Measurements from ENCODE around the gene MEAK7.

DNA sequence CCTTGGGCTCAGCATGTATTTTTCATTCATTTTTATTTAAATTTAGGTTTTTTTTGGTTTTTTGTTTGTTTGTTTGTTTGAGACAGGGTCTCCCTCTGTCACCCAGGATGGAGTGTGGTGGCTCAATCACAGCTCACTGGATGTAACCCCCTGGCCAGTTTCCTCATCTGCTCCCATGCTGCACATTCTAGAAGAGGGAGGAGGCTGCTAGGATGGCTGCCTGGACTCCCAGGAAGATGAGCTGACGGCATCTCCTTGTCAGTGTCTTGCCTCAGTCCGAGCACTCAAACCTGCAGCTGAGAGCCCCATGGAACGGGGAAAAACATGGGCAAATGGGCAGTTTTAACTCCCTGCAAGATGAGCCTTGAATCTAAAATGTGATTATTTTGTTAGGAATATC lies 7.5 kb downstream of the MEAK7 start:
- TF ChIP-seq CREB1 (IDR thresholded peaks at IDR 0.05; ENCODE audit: low read depth) (no peak), ZBTB7A (IDR thresholded peaks at IDR 0.05; ENCODE audit: low read depth) (no peak), CEBPB (IDR thresholded peaks at IDR 0.05) (no peak), FOXM1 (IDR thresholded peaks at IDR 0.05; ENCODE audit: borderline replicate concordance, low read depth) (no peak), TAF1 (IDR thresholded peaks at IDR 0.05; ENCODE audit: low read depth) (no peak), EGR1 (IDR thresholded peaks at IDR 0.05) (no peak), TEAD4 (IDR thresholded peaks at IDR 0.05) (no peak), RAD21 (IDR thresholded peaks at IDR 0.05; ENCODE audit: low read depth) (no peak), NFIC (IDR thresholded peaks at IDR 0.05) (no peak)
- TF ChIP-seq, protein P1, sequence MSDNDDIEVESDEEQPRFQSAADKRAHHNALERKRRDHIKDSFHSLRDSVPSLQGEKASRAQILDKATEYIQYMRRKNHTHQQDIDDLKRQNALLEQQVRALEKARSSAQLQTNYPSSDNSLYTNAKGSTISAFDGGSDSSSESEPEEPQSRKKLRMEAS (IDR thresholded peaks at IDR 0.05): no peak
- TF ChIP-seq, protein P2, sequence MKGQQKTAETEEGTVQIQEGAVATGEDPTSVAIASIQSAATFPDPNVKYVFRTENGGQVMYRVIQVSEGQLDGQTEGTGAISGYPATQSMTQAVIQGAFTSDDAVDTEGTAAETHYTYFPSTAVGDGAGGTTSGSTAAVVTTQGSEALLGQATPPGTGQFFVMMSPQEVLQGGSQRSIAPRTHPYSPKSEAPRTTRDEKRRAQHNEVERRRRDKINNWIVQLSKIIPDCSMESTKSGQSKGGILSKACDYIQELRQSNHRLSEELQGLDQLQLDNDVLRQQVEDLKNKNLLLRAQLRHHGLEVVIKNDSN (IDR thresholded peaks at IDR 0.05): no peak

Data from Ishikawa (cell line).